ENCODE results near the gene CACTIN. TPM values are rescaled to one million over a fixed set of nuclear protein-coding genes. Genes with fewer than 3 reads are reported as not detected.

CACTIN gene
- polyA plus RNA-seq, 1 experiment, result 13.8 TPM

DNA sequence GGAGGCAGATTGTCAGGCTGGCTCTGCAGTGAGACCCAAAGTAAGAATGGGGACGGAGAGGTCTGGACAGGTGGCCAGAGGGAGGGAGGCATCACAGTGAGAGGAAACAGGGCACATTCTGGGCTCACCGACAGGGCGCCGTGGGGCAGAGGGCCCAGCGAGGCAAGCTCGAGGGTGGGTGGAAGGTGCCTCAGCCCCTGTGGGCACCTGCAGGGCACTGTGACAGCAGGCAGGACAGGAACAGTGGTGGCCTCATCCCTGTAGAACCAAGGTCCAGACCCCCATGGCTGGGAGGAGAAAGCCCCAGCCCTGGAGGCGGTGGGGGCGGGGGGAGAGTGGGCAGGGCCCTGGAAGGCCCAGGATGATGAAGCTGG, 46.0 kb upstream of the CACTIN start:
- H3K27me3 ChIP-seq (ENCODE audit: control insufficient read depth, insufficient read depth, low read length), result no peaks in the 10 kb centered on the region
- ChIA-PET POLR2A (no interaction called here), CTCF (interaction anchor here (0.5 to 4.2 kb wide), 7 partner anchors 10 to 34 kb away, joined by 3 to 19 read pairs (median 3); partner anchors contain the start of gene PIP5K1C)
- H3K36me3 ChIP-seq (ENCODE audit: control insufficient read depth, insufficient read depth, low read length), result no peaks in the 10 kb centered on the region; the same call in none of the 2 replicates
- DNase-seq (ENCODE audit: low read depth), result no peak
- TF ChIP-seq, protein P1, sequence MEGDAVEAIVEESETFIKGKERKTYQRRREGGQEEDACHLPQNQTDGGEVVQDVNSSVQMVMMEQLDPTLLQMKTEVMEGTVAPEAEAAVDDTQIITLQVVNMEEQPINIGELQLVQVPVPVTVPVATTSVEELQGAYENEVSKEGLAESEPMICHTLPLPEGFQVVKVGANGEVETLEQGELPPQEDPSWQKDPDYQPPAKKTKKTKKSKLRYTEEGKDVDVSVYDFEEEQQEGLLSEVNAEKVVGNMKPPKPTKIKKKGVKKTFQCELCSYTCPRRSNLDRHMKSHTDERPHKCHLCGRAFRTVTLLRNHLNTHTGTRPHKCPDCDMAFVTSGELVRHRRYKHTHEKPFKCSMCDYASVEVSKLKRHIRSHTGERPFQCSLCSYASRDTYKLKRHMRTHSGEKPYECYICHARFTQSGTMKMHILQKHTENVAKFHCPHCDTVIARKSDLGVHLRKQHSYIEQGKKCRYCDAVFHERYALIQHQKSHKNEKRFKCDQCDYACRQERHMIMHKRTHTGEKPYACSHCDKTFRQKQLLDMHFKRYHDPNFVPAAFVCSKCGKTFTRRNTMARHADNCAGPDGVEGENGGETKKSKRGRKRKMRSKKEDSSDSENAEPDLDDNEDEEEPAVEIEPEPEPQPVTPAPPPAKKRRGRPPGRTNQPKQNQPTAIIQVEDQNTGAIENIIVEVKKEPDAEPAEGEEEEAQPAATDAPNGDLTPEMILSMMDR (IDR thresholded peaks at IDR 0.05; ENCODE audit: insufficient read depth, low read depth, low read length), result no peak
- H3K4me3 ChIP-seq (ENCODE audit: low read depth, low read length), result no peak overlapping the region

DNA sequence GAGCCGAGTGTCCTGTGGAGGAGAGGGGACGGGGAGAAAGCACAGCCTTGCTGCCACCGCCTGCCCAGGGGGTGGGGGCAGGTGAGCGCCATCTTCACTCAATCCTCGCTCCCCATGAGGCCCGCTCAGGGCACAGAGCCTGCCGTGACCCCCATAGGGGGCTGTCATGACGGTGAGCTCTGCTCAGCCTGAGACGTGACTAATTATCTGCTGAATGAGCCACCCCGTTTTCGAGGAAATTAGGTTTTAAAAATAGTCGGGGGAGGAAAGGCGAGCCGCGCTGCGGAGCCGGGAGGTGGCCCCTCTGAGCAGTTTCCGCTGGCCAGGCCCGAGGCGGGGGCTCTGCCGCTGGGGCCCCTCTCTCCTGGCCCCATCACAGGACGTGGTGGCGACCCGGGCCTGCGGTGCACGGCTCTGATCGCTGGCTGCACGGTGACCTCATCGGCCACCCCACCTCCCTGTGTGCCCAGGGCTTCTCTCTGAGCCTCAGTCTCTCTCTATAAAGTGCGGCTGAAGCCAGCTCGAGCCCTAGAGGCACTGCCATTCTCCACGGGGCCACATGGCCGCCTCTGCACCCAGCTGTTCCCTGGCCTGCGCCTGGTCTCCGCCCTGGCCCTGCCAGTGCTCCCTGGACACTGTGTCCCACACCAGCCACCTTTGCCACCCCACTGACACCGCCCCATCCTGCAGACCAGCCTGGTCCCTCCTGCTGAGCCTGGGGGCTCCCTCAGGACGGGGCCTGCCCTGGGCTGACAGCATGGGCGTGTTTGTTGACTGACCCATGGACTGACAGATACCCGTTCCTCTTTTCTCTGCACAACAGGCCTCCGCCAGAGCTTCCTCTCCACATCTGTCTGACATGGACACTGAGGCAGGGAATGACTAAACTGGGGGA, 45.3 kb upstream of the CACTIN start:
- Histone ChIP-seq H3K27me3 (ENCODE audit: control insufficient read depth, insufficient read depth, low read length) (no peaks in the 10 kb centered on the region), H3K4me3 (ENCODE audit: low read depth, low read length) (no peak overlapping the region), H3K36me3 (ENCODE audit: control insufficient read depth, insufficient read depth, low read length) (peaks cover 1% of the 10 kb centered on the region)
- POLR2A ChIA-PET, result no interaction called here
- no peak for DNase-seq (ENCODE audit: low read depth)
- CTCF ChIA-PET, result interaction anchor here (0.5 to 4.2 kb wide), 9 partner anchors 11 to 36 kb away, joined by 3 to 19 read pairs (median 3); partner anchors contain the start of genes PIP5K1C and TJP3
- TF ChIP-seq, protein P1 (IDR thresholded peaks at IDR 0.05; ENCODE audit: insufficient read depth, low read depth, low read length), result peak; percentile 40

DNA sequence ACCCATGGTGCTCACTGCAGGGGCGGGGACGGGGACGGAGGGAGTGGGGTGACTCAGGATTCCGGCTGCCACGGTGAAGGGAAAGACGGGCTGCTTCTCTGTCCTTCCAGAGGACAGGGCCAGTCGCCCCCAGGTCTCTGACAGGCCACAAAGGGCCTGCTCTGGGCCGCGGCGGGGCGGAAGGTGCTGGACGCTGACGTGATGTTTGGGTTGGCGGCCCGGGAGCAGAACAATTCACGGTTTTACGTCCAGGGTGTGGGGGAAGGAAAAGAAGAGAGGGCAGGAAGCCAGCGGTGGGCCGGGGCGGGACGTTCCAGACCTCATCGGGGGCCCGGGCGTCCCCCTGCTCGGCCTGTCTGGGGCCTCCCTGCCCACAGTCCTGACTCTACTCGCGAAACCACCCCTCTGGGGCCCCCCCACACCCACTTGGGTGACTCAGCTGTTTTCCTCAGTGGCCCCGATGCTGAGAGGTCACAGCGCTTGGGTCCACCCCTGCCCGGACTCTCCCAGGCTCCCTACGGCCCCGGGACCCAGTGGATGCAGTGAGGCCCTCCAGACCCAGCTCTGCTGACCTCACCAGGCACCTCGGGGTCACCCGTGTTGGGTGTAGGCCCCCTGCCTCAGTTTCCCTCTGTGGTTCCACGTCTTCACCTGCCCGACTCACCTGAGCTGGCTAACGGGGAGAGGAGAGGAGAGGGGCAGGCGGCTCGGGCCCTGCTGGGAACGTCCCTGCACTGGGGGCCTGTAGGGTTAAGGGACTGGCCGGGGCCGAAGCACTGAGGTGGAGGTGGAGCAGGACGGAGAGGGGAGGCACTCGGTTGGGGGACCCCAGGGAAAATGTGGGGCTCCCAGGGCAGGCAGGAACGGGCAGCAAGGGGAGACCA, 44.4 kb upstream of the CACTIN start:
- Histone ChIP-seq H3K36me3 (ENCODE audit: control insufficient read depth, insufficient read depth, low read length) (peaks cover 1% of the 10 kb centered on the region), H3K27me3 (ENCODE audit: control insufficient read depth, insufficient read depth, low read length) (no peaks in the 10 kb centered on the region), H3K4me3 (ENCODE audit: low read depth, low read length) (peak overlapping the region; percentile 33)
- ChIA-PET POLR2A (no interaction called here), CTCF (interaction anchor here (0.7 to 4.2 kb wide), 8 partner anchors 20 to 37 kb away, joined by 3 to 19 read pairs (median 4); partner anchors contain the start of genes PIP5K1C and TJP3)
- TF ChIP-seq, protein P1 (IDR thresholded peaks at IDR 0.05; ENCODE audit: insufficient read depth, low read depth, low read length), result no peak
- DNase-seq (ENCODE audit: low read depth), result peak; percentile 36

DNA sequence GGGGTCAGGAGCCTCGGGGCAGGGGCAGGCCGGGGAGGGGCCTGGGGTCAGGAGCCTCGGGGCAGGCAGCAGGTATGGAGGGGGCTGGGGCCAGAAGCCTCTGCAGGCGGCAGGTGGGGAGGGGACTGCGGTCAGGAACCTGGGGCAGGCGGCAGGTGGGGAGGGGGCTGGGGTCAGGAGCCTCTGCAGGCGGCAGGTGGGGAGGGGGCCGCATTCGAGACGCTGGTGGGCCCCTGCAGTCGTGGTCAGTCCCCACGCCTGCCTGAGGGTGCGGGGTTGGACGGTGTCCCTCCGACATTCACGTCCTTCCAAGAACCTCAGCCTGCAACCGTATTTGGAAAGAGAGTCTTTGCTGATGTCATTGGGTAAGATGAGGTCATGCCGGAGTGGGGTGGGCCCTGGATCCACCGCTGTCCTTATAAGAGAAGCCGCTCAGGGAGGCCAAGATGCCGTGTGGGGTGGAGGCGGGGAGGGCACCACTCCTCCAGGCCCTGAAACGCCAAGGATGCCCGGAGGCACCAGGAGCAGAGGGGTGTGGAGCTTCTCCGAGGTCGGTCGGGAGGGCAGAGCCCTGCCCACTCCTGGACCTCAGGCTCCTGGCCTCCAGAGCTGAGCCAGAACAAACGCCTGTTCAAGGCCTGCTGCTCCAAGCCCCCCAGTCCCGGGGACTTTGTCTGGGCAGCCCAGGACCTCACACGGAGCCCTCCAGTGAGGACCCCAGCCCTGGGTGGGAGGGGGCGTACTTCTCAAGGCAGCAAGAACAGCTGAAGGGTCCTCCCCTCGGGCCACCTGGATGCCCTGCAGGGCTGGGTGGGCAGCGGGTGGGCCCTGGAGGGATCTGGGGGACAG, 43.6 kb upstream of the CACTIN start:
- Histone ChIP-seq H3K4me3 (ENCODE audit: low read depth, low read length) (peak overlapping the region; percentile 33), H3K27me3 (ENCODE audit: control insufficient read depth, insufficient read depth, low read length) (no peaks in the 10 kb centered on the region), H3K36me3 (ENCODE audit: control insufficient read depth, insufficient read depth, low read length) (peaks cover 3% of the 10 kb centered on the region; the same call in 1 of the 2 replicates)
- CTCF ChIA-PET, result interaction anchor here (1.0 to 4.2 kb wide), 5 partner anchors 21 to 38 kb away, joined by 3 to 19 read pairs (median 4); partner anchors contain the start of genes PIP5K1C and TJP3
- TF ChIP-seq, protein P1 (IDR thresholded peaks at IDR 0.05; ENCODE audit: insufficient read depth, low read depth, low read length), result no peak
- POLR2A ChIA-PET, result interaction anchor here (0.6 kb wide), 1 partner anchor 43 kb away, joined by 12 read pairs; no protein-coding TSS in a partner anchor
- peak; percentile 70 for DNase-seq (ENCODE audit: low read depth)
